ENCODE data around the gene ARHGAP42. TPM values are rescaled to one million over a fixed set of nuclear protein-coding genes. Genes with fewer than 3 reads are reported as not detected.

The ARHGAP42 gene
- total RNA-seq, 1 donor from 2014 or later = 25.3 TPM

DNA sequence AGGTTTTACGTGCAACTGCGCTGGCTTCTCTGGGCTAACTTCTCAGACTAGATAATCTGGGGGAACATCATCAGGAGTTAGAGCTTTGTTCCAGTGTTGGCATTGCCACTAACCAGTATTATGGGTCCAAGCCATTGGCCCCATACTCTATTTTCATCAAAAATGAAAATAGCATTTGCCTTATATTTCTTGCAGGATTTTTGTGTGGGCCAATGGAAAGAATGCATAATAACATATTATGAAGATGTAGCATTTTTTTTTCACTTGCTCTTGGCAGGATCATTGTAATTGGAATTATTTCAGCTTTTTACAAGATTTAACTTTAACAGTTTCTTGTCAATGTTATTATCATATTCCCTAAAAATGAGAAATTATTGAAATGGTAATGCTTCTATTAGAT, 16.1 kb downstream of the ARHGAP42 start:
- Mint-ChIP-seq H3K27ac (peak overlapping the region; percentile 20), H3K4me3 (ENCODE audit: low read depth) (no peak overlapping the region), H3K9me3 (ENCODE audit: low read depth) (no peaks in the 10 kb centered on the region), H3K36me3 (ENCODE audit: insufficient read depth) (peaks cover 21% of the 10 kb centered on the region), H3K4me1 (ENCODE audit: low read depth) (peaks cover 5% of the 10 kb centered on the region), H3K27me3 (no peaks in the 10 kb centered on the region)
- DNase-seq (ENCODE audit: low spot score, unreplicated experiment) = no peak
- TF ChIP-seq, protein P1, sequence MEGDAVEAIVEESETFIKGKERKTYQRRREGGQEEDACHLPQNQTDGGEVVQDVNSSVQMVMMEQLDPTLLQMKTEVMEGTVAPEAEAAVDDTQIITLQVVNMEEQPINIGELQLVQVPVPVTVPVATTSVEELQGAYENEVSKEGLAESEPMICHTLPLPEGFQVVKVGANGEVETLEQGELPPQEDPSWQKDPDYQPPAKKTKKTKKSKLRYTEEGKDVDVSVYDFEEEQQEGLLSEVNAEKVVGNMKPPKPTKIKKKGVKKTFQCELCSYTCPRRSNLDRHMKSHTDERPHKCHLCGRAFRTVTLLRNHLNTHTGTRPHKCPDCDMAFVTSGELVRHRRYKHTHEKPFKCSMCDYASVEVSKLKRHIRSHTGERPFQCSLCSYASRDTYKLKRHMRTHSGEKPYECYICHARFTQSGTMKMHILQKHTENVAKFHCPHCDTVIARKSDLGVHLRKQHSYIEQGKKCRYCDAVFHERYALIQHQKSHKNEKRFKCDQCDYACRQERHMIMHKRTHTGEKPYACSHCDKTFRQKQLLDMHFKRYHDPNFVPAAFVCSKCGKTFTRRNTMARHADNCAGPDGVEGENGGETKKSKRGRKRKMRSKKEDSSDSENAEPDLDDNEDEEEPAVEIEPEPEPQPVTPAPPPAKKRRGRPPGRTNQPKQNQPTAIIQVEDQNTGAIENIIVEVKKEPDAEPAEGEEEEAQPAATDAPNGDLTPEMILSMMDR (IDR thresholded peaks at IDR 0.05; ENCODE audit: unreplicated experiment) = no peak

DNA sequence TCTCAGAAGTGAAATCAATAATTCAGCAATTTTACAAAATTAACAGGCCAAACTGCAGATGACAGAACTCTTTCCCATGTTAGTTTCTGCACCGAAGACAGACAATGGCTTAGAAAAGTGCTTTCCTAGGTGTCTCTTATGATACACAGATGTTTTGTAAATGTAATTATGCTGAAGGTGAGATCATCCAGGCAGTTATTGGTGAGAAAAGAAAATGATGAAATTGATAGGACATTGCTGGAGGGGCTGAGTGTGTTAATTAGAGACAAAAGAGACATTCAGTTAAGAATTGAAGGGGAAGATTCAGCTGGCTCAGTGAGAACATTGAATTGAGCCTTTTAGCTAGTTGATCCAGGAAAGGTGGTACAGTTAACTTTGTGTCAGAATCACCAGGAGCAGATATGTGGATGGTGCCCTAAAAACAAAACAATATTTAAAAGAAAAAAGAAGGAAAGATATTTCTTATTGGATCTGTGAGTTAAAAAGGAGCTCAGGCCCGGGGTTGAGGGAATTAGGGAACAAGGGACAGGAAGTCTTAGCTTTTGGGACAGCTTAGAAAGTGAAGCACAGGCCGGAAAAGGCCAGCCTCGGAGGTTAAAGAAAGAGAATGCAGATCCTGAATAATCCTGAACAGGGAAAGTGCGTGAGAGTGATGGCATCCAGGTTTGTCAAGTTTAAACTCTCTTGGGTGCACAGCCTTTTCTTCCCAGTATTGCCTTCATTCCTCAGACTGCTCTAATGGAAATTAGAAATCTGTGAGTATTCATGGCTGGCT, 16.9 kb downstream of the ARHGAP42 start:
- TF ChIP-seq, protein P1 (IDR thresholded peaks at IDR 0.05; ENCODE audit: unreplicated experiment) = no peak
- Mint-ChIP-seq H3K9me3 (ENCODE audit: low read depth) (no peaks in the 10 kb centered on the region), H3K4me3 (ENCODE audit: low read depth) (no peak overlapping the region), H3K36me3 (ENCODE audit: insufficient read depth) (peaks cover 19% of the 10 kb centered on the region), H3K4me1 (ENCODE audit: low read depth) (peaks cover 7% of the 10 kb centered on the region), H3K27me3 (no peaks in the 10 kb centered on the region), H3K27ac (no peak overlapping the region)
- DNase-seq (ENCODE audit: low spot score, unreplicated experiment) = no peak

DNA sequence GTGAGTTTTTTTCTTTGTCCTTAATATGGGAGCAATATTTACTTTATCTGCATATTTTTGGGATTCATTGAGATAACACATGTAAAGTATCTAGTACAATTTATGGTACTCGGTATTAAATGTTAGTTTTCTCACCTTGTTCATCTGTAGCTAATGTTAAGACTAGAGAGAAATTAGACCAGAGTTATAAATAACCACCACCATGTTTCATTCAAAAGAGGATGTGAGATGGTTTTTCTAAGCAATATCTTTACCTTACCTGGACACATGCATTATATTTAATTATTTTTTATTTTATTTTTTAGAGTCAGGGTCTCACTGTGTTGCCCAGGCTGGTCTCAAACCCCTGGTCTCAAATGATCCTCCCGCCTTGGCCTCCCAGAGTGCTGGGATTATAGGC, 18.4 kb downstream of the ARHGAP42 start:
- Mint-ChIP-seq H3K4me3 (ENCODE audit: low read depth) (no peak overlapping the region), H3K4me1 (ENCODE audit: low read depth) (peaks cover 11% of the 10 kb centered on the region), H3K36me3 (ENCODE audit: insufficient read depth) (peaks cover 12% of the 10 kb centered on the region), H3K9me3 (ENCODE audit: low read depth) (no peaks in the 10 kb centered on the region), H3K27me3 (no peaks in the 10 kb centered on the region), H3K27ac (no peak overlapping the region)
- no peak for DNase-seq (ENCODE audit: low spot score, unreplicated experiment)
- TF ChIP-seq, protein P1 (IDR thresholded peaks at IDR 0.05; ENCODE audit: unreplicated experiment) = no peak

DNA sequence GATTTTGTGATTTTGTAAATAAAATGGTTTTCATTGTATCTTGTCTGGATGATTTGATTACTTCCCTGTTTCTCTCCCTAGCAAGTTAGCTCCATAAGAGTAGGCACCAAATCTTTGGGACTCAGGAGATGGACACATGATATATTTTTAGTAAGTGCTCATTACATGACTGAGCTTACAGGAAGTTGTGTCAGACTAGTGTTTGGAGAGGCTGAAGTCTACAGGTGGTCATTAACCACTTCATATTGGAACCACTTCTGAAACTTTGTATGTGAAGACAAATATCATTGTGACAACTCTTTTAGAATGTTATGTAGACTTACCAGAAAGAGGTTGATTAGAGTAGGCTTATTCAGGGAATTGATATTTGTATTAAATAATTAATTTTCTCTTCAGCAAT, 19.1 kb downstream of the ARHGAP42 start:
- Mint-ChIP-seq H3K4me1 (ENCODE audit: low read depth) (peaks cover 11% of the 10 kb centered on the region), H3K4me3 (ENCODE audit: low read depth) (no peak overlapping the region), H3K9me3 (ENCODE audit: low read depth) (no peaks in the 10 kb centered on the region), H3K27me3 (no peaks in the 10 kb centered on the region), H3K36me3 (ENCODE audit: insufficient read depth) (peaks cover 5% of the 10 kb centered on the region), H3K27ac (no peak overlapping the region)
- no peak for DNase-seq (ENCODE audit: low spot score, unreplicated experiment)
- TF ChIP-seq, protein P1 (IDR thresholded peaks at IDR 0.05; ENCODE audit: unreplicated experiment) = no peak

DNA sequence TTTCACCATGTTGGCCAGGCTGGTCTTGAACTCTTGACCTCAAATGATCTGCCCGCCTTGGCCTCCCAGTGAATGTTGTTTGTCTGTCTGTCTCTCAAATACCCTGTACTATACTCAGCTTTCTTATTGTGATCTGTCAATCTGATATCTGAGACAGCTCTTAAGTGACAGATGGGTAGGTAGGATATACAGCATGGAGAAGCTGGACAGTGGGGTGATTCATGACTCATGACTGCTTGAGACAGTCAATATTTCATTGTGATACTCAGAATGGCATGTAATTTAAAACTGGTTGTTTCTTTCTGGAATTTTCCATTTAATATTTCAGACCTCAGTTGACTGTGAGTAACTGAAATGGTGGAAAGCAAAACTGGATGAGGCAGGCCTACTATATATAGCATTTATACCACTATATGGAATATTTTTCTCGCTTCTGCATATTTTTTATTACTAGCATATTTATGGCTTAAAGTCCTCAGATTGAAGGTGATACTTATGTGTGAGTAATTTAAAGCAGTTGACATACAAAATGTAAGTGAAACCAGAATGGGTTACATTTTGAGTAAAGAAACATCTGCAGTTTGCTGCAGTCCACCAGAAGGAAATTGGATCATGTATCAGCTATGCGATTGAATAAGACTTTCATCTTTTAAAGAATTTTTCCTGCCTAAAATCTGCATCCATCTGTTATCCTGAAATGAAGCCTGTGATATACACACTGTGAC, 22.3 kb downstream of the ARHGAP42 start:
- Mint-ChIP-seq H3K4me1 (ENCODE audit: low read depth) (peaks cover 19% of the 10 kb centered on the region), H3K27ac (peak overlapping the region; percentile 79), H3K27me3 (no peaks in the 10 kb centered on the region), H3K4me3 (ENCODE audit: low read depth) (no peak overlapping the region), H3K36me3 (ENCODE audit: insufficient read depth) (peaks cover 2% of the 10 kb centered on the region), H3K9me3 (ENCODE audit: low read depth) (no peaks in the 10 kb centered on the region)
- TF ChIP-seq, protein P1 (IDR thresholded peaks at IDR 0.05; ENCODE audit: unreplicated experiment) = no peak
- DNase-seq (ENCODE audit: low spot score, unreplicated experiment) = no peak
